B cell (primary cell): Measurements from ENCODE around the gene HSD11B2.

Experiments used
- EZH2 ChIP-seq: IDR thresholded peaks from 2 replicates; pipeline ENCODE4 v1.6.1; 2012; ENCODE audit warnings: borderline replicate concordance, low read depth, mild to moderate bottlenecking, moderate library complexity, low read length; ENCODE audit not compliant: insufficient read depth, poor library complexity, severe bottlenecking
- TF ChIP-seq, protein P1 (sequence below): fragments of 200-600 bp; IDR thresholded peaks from one replicate; pipeline ENCODE4 v1.8.0; 2022; ENCODE audit warnings: antibody characterized with exemption, mild to moderate bottlenecking

DNA sequence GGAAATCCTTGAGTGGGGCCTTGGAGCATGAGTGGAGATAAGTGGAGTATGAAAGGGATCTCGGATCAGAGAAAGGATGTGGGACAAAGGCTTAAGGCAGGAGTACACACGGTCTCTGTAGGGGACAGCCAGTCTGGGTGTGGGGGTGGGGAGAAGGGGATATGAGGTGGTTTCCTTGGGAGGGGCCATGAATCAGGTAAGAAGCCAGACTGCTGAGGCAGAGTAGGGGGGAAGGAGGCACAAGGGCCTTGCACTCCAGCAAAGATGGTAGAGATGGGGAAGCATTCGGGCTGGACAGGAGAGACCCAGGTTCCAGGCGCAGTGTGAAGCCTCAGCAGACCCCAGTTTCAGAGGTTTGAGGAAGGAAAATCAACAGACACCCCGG, 1.6 kb downstream of the HSD11B2 start:
- TF ChIP-seq EZH2 = no peak
- TF ChIP-seq, protein P1, sequence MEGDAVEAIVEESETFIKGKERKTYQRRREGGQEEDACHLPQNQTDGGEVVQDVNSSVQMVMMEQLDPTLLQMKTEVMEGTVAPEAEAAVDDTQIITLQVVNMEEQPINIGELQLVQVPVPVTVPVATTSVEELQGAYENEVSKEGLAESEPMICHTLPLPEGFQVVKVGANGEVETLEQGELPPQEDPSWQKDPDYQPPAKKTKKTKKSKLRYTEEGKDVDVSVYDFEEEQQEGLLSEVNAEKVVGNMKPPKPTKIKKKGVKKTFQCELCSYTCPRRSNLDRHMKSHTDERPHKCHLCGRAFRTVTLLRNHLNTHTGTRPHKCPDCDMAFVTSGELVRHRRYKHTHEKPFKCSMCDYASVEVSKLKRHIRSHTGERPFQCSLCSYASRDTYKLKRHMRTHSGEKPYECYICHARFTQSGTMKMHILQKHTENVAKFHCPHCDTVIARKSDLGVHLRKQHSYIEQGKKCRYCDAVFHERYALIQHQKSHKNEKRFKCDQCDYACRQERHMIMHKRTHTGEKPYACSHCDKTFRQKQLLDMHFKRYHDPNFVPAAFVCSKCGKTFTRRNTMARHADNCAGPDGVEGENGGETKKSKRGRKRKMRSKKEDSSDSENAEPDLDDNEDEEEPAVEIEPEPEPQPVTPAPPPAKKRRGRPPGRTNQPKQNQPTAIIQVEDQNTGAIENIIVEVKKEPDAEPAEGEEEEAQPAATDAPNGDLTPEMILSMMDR = no peak
